ENCODE measurements around the gene PTGFRN. TPM values are rescaled to one million over a fixed set of nuclear protein-coding genes. Genes with fewer than 3 reads are reported as not detected.

The PTGFRN gene
- total RNA-seq, 1 donor from 2014 or later = 38.0 TPM

DNA sequence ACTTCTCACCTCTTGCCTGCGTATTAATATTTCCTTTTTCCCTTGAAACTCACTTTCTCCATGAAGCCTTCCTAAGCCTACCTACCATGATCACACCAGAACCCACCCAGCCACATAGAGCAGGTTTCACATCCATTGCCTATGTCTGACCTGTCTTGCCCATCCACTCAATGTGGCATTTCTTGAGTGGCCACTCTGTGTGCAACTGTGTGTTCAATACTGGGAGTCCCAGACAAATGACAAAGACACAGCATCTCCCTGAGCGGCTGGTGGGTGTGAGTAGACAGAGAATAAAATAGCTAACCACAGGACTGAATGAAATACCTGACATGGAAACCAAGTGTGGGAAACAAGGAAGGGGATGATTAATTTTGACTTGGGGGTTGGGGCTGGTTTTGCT lies 3.1 kb downstream of the PTGFRN start:
- no peak for DNase-seq (ENCODE audit: low spot score)
- Mint-ChIP-seq H3K27ac (no peak overlapping the region), H3K36me3 (ENCODE audit: low read depth) (peaks cover 3% of the 10 kb centered on the region), H3K27me3 (ENCODE audit: insufficient read depth) (peaks cover 2% of the 10 kb centered on the region), H3K4me3 (no peak overlapping the region), H3K4me1 (ENCODE audit: low read depth) (peaks cover 21% of the 10 kb centered on the region), H3K9me3 (no peaks in the 10 kb centered on the region)
- intact Hi-C loops (cut with micrococcal nuclease) = loop anchor here (5.0 kb wide), 1 partner anchor 86 kb away; no protein-coding TSS in a partner anchor

DNA sequence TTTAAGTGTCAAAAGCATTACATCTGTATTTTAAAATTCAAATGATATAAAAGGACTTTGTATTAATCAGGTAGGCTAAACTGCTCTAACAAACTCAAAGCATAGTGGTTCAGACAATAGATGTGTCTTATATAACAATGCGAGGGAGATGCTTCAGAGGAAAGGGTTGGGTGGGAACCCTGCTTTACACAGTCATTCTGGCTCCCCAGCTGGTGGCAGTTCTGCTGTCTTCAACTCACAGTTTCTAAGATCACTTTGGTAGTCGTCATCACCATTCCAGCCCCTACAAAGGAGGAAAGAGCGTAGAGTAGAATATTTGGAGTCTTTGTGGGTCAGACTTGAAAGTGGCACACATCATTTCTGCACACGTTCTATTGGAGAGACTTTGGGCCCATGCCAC lies 4.2 kb downstream of the PTGFRN start:
- no peak for DNase-seq (ENCODE audit: low spot score)
- no peak overlapping the region for H3K27ac Mint-ChIP-seq
- no peak overlapping the region for H3K4me3 Mint-ChIP-seq
- H3K9me3 Mint-ChIP-seq = no peaks in the 10 kb centered on the region
- peaks cover 20% of the 10 kb centered on the region for H3K4me1 Mint-ChIP-seq (ENCODE audit: low read depth)
- intact Hi-C loops (cut with micrococcal nuclease) = loop anchor here (5.0 kb wide), 1 partner anchor 87 kb away; no protein-coding TSS in a partner anchor
- peaks cover 1% of the 10 kb centered on the region for H3K36me3 Mint-ChIP-seq (ENCODE audit: low read depth)
- peaks cover 2% of the 10 kb centered on the region for H3K27me3 Mint-ChIP-seq (ENCODE audit: insufficient read depth)

DNA sequence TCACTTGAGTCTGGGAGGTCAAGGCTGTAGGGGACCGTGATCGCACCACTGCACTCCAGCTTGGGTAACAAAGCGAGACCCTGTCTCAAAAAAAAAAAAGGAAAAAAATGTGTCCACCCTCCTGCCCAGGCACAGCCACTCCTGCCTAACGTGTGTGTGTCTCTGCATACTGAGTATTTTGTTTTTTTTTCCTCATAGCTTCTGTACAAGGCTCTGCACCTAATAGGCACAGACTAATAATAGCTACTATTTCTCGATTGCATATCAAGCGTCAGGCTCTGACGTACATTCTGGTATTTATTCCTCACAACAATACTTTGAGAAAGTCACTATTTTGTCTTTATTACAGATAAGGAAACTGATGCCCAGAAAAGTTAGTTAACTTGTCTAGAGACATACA lies 5.0 kb downstream of the PTGFRN start:
- no peak overlapping the region for H3K4me3 Mint-ChIP-seq
- DNase-seq (ENCODE audit: low spot score) = no peak
- H3K9me3 Mint-ChIP-seq = no peaks in the 10 kb centered on the region
- peaks cover 13% of the 10 kb centered on the region for H3K4me1 Mint-ChIP-seq (ENCODE audit: low read depth)
- H3K27me3 Mint-ChIP-seq (ENCODE audit: insufficient read depth) = no peaks in the 10 kb centered on the region
- no peak overlapping the region for H3K27ac Mint-ChIP-seq
- no peaks in the 10 kb centered on the region for H3K36me3 Mint-ChIP-seq (ENCODE audit: low read depth)
- intact Hi-C loops (cut with micrococcal nuclease) = loop anchor here (5.0 kb wide), 1 partner anchor 87 kb away; no protein-coding TSS in a partner anchor

DNA sequence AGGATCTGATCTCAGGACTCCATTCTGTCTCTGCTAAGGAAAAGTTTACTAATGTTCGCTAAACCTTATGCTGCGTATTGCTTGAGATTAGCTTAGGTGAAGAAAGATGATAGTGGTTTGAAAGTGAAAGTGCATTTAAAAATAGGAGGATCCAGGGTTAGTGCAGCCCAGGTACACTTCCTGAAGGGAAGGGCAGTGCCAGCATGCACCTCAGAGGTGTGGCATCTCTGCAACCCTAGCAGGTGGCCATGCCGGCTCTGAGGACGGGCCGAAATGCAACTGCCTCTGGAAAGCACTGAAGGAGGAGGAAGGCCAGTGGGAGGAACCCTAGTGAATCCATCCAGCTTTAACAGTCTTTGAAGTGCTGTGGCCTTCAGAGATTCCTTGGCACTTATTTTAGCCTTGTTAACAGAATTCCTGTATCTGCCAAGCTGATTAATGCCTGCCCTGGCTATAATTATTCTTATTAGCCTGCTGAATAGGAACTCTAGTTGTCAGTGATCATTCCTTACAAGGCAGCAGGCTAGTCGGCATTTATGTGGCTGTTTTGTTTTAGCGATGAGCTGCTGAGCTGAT lies 5.5 kb downstream of the PTGFRN start:
- H3K4me3 Mint-ChIP-seq = no peak overlapping the region
- H3K9me3 Mint-ChIP-seq = no peaks in the 10 kb centered on the region

DNA sequence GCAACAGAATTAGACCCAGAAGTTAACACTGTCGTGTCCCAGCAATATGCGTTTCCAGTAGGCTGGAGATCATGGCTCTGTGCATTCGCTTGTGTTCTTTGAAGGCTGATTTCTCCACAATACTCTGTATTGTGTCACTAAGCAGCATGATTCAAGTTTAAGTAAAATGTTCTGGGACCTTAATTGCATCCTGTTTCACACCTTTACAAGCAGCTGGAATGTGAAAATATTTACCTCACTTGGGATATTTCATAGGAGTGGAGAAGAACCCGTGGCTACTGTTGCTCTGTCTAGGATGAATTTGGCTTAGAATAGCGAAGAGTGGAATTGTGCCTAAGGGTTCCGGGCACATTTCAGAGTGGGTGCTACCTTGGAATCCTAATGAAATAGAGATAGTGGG lies 6.3 kb downstream of the PTGFRN start:
- no peak overlapping the region for H3K4me3 Mint-ChIP-seq
- DNase-seq (ENCODE audit: low spot score) = no peak
- no peaks in the 10 kb centered on the region for H3K36me3 Mint-ChIP-seq (ENCODE audit: low read depth)
- H3K9me3 Mint-ChIP-seq = no peaks in the 10 kb centered on the region
- no peak overlapping the region for H3K27ac Mint-ChIP-seq
- H3K4me1 Mint-ChIP-seq (ENCODE audit: low read depth) = peaks cover 13% of the 10 kb centered on the region
- H3K27me3 Mint-ChIP-seq (ENCODE audit: insufficient read depth) = no peaks in the 10 kb centered on the region
- intact Hi-C loops (cut with micrococcal nuclease) = no loop called here

More for the DNA sequence above, 5.5 kb downstream of the PTGFRN start:
- DNase-seq (ENCODE audit: low spot score) = no peak
- Mint-ChIP-seq H3K27me3 (ENCODE audit: insufficient read depth) (no peaks in the 10 kb centered on the region), H3K27ac (no peak overlapping the region), H3K4me1 (ENCODE audit: low read depth) (peaks cover 13% of the 10 kb centered on the region), H3K36me3 (ENCODE audit: low read depth) (no peaks in the 10 kb centered on the region)
- intact Hi-C loops (cut with micrococcal nuclease) = no loop called here

DNA sequence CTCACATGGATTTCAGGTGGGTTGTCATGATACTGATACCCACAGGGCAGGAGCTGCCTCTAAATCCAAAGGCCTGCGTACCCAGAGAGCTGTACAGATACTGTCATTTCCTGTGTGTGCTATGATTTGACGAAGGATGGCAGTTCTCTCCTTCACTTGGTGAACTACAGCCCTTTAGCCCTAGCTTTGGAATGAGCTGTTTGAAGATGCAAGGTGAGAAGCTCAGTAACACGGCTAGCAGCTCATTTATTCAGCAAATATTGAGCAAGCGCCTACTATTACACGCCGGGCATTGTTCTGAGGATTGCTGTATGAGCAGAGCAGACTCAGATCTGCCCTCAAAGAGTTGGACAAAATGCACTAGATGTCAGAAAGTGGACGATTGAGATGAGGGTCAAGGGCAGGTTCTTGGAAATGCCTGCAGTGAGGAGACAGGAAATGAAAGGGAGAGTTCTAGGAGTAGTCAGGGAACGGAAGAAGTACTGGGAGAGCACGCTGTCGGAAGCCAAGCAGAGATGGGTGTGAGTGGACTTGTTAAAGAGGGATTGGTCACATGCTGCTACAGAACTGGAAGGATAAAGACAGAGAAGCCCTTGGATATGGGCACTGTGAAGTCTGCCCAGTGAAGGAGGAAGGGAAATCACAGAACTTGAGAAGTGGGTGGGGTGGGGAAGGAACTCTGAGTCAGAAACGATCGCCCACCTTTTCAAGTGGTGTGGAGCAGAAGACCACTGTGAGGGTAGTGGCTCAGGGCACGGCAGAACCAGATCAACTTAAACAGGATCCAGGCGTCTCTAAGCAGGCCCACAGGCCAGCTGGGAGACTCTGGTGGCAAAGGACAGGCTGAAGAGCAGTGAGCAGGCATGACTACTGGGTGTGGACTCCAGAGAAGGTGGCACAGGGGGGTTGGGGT lies 7.1 kb downstream of the PTGFRN start:
- no peak overlapping the region for H3K4me3 Mint-ChIP-seq
- intact Hi-C loops (cut with micrococcal nuclease) = no loop called here
- no peak for DNase-seq (ENCODE audit: low spot score)
- H3K36me3 Mint-ChIP-seq (ENCODE audit: low read depth) = no peaks in the 10 kb centered on the region
- H3K9me3 Mint-ChIP-seq = no peaks in the 10 kb centered on the region
- peaks cover 13% of the 10 kb centered on the region for H3K4me1 Mint-ChIP-seq (ENCODE audit: low read depth)
- H3K27ac Mint-ChIP-seq = no peak overlapping the region
- H3K27me3 Mint-ChIP-seq (ENCODE audit: insufficient read depth) = no peaks in the 10 kb centered on the region

DNA sequence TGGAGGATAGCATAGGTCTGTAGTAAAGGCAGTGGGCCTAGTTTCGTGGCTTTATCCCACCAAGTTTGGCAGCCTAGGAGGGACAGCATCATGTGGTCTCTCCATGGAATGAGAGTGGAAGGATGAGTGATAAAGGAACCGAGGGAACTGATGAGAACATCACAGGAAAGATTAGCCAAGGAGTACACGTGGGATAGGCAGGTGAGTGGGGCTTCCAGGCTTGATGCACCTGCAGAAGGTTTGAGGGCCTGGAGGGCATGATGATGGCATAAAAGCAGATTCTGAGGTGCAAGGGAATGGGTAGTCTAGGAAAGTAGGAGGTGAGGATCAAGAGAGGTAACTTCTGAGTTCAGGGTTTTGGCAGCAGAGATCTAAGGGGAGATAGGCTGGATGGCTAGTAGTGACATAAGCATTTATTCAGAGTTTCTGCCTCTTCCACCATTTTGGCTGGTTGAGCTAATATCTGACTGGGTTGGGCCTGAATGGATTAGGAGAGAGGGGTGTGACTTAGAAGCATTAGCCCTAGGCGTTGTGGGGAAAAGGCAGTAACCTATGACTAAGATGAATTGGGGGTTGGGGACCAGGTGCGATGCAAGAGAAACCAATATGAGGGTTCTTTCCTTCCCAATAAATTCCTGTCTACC lies 9.1 kb downstream of the PTGFRN start:
- Mint-ChIP-seq H3K27me3 (ENCODE audit: insufficient read depth) (no peaks in the 10 kb centered on the region), H3K4me3 (no peak overlapping the region), H3K4me1 (ENCODE audit: low read depth) (peaks cover 13% of the 10 kb centered on the region), H3K9me3 (no peaks in the 10 kb centered on the region), H3K27ac (no peak overlapping the region), H3K36me3 (ENCODE audit: low read depth) (no peaks in the 10 kb centered on the region)
- intact Hi-C loops (cut with micrococcal nuclease) = no loop called here
- DNase-seq (ENCODE audit: low spot score) = no peak

DNA sequence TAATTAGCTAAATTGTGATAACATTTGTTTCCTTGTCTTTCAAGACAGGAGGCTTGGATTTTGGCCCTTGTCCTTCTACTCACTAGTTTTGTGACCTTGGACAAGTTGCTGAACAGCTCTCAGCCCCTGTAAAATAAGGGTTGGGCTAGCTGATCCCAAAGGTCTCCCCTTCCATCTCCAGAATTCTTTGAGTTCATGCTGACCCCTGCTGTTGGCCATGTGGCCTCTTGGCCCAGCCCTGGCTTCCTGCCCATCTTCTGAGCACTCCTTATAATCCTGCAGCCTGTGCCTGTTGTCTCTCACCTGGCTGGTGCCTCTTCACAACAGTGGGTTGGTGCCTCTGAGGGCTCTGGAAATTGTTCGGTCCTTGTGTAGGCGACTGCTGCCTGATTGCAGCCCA lies 10.1 kb downstream of the PTGFRN start:
- Mint-ChIP-seq H3K27ac (peak overlapping the region; percentile 41), H3K4me1 (ENCODE audit: low read depth) (peaks cover 11% of the 10 kb centered on the region), H3K9me3 (no peaks in the 10 kb centered on the region), H3K36me3 (ENCODE audit: low read depth) (no peaks in the 10 kb centered on the region), H3K27me3 (ENCODE audit: insufficient read depth) (no peaks in the 10 kb centered on the region), H3K4me3 (no peak overlapping the region)
- intact Hi-C loops (cut with micrococcal nuclease) = no loop called here
- DNase-seq (ENCODE audit: low spot score) = no peak

DNA sequence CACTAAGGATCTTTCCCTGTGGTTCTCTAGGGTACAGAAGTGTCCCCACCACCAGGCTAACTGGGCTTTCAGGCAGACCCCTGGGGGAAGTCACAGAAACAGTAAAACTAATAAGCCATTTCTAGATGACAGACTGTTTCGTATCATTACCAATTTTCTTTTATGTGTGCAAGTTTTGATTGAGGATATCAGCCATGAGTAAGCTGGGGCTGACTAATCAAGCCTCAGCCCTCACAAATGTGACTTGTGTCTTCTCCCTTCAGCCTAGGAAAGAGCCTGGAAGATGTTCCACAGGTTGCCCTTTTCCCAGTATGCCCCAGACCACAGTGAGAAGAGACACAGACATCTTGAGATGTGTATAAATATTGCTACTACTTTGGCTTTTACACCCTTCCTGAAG lies 10.5 kb downstream of the PTGFRN start:
- intact Hi-C loops (cut with micrococcal nuclease) = no loop called here
- no peaks in the 10 kb centered on the region for H3K36me3 Mint-ChIP-seq (ENCODE audit: low read depth)
- H3K27me3 Mint-ChIP-seq (ENCODE audit: insufficient read depth) = no peaks in the 10 kb centered on the region
- H3K4me1 Mint-ChIP-seq (ENCODE audit: low read depth) = peaks cover 7% of the 10 kb centered on the region
- no peak overlapping the region for H3K27ac Mint-ChIP-seq
- H3K4me3 Mint-ChIP-seq = no peak overlapping the region
- no peak for DNase-seq (ENCODE audit: low spot score)
- H3K9me3 Mint-ChIP-seq = no peaks in the 10 kb centered on the region

DNA sequence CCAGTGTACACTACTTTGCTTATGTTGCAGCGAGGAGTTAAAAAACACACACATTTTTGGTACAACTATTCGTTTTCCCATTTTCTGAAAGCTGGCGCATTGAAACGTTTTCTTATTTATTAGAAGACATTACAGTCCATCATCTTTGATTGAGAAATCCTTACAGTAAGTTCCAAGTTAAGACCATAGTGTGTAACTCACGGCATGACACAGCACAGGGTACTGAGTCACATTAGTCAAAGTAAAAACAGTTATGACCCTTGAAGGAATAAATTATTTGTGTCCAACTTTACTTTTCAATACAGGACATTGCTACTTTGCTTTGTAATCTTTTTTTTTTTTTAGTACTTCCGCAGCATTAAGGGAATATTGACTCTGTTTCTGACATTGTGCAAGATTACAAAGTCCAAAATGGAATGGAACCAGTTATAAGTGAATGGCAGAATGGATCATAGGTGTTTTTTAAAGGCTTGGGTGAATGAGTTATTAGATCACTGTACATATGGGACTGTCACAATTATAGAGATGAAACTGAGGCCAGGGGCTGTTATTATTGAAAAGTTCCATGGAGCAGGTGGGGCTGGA lies 11.7 kb downstream of the PTGFRN start:
- Mint-ChIP-seq H3K27ac (no peak overlapping the region), H3K9me3 (no peaks in the 10 kb centered on the region), H3K4me3 (no peak overlapping the region), H3K27me3 (ENCODE audit: insufficient read depth) (no peaks in the 10 kb centered on the region), H3K4me1 (ENCODE audit: low read depth) (no peaks in the 10 kb centered on the region), H3K36me3 (ENCODE audit: low read depth) (no peaks in the 10 kb centered on the region)
- intact Hi-C loops (cut with micrococcal nuclease) = no loop called here
- DNase-seq (ENCODE audit: low spot score) = no peak

DNA sequence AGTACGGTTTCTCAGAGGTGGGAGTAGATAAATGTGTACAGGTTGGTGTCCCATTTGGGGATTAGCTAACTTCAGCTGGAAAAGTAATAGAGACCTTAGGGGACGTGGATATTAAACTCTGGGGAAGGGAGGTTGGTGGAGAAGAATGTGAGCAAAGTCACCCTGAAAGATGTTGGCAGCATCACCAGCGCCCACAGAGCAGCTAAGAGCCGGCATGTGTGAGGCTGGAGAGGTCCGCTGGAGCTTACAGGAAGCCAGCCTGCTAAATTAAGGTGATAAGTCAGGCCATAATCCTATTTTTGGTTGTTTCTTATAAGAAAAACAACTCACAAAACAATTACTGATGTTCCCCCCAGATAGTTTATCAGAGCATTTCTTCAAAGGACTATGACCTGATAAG lies 12.2 kb downstream of the PTGFRN start:
- no peak overlapping the region for H3K27ac Mint-ChIP-seq

DNA sequence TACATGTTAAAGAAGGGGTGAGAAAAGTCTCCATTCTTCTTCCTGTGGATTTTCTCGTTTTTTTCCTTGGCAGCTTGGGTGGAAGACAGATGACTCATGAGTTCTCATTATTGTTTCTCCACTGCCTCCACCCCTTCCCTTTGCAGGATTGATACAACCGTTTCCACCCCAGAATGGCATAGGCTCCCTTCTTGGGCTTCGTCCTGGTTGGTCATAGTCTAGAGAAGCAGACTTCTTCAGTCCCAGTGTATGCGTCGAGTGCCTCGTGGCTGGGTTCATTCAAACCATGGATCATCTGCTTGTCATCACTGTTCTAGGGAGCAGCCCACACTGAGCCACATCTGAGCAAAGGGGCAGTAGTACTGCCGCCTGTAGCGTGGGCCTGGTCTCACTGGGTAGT lies 13.7 kb downstream of the PTGFRN start:
- Mint-ChIP-seq H3K4me3 (no peak overlapping the region), H3K27me3 (ENCODE audit: insufficient read depth) (no peaks in the 10 kb centered on the region), H3K4me1 (ENCODE audit: low read depth) (no peaks in the 10 kb centered on the region), H3K36me3 (ENCODE audit: low read depth) (no peaks in the 10 kb centered on the region), H3K27ac (no peak overlapping the region), H3K9me3 (no peaks in the 10 kb centered on the region)
- intact Hi-C loops (cut with micrococcal nuclease) = no loop called here
- DNase-seq (ENCODE audit: low spot score) = no peak

More for the DNA sequence above, 12.2 kb downstream of the PTGFRN start:
- H3K4me1 Mint-ChIP-seq (ENCODE audit: low read depth) = no peaks in the 10 kb centered on the region
- no peaks in the 10 kb centered on the region for H3K36me3 Mint-ChIP-seq (ENCODE audit: low read depth)
- H3K9me3 Mint-ChIP-seq = no peaks in the 10 kb centered on the region
- H3K4me3 Mint-ChIP-seq = no peak overlapping the region
- H3K27me3 Mint-ChIP-seq (ENCODE audit: insufficient read depth) = no peaks in the 10 kb centered on the region
- intact Hi-C loops (cut with micrococcal nuclease) = no loop called here
- DNase-seq (ENCODE audit: low spot score) = no peak
